GM19468 (cell line): ENCODE results near the gene VAV3.

Experiments used
- ATAC-seq: cut with Tn5 transposase; IDR thresholded peaks from one replicate; pipeline ENCODE4 v1.9.1; 2021; ENCODE audit warnings: mild to moderate bottlenecking, moderate library complexity, moderate number of reproducible peaks; ENCODE audit not compliant: unreplicated experiment; ENCODE audit errors: extremely low read depth

The VAV3 gene

GRCh38 chr1:107625405-107626029 lies 339.5 kb downstream of the VAV3 start:
- ATAC-seq: no peak

GRCh38 chr1:107623431-107623830 lies 341.5 kb downstream of the VAV3 start:
- ATAC-seq: no peak

- no peak for ATAC-seq
Measured at GRCh38 chr1:107622966-107623365, 342.0 kb downstream of the VAV3 start.

- ATAC-seq: no peak
Measured at GRCh38 chr1:107622535-107622934, 342.4 kb downstream of the VAV3 start.

GRCh38 chr1:107620753-107621152 lies 344.2 kb downstream of the VAV3 start:
- ATAC-seq: no peak

GRCh38 chr1:107618539-107618938 lies 346.4 kb downstream of the VAV3 start:
- no peak for ATAC-seq

GRCh38 chr1:107617921-107618320 lies 347.1 kb downstream of the VAV3 start:
- no peak for ATAC-seq

GRCh38 chr1:107617456-107617855 lies 347.5 kb downstream of the VAV3 start:
- no peak for ATAC-seq

GRCh38 chr1:107609808-107610207 lies 355.2 kb downstream of the VAV3 start:
- no peak for ATAC-seq

GRCh38 chr1:107604825-107605224 lies 360.2 kb downstream of the VAV3 start:
- ATAC-seq: no peak

GRCh38 chr1:107600607-107601160 lies 364.3 kb downstream of the VAV3 start:
- no peak for ATAC-seq

GRCh38 chr1:107599220-107599619 lies 365.8 kb downstream of the VAV3 start:
- no peak for ATAC-seq

- no peak for ATAC-seq
Measured at GRCh38 chr1:107597290-107597689, 367.7 kb downstream of the VAV3 start.

- ATAC-seq: no peak
Measured at GRCh38 chr1:107594536-107594935, 370.4 kb downstream of the VAV3 start.

- ATAC-seq: no peak
Measured at GRCh38 chr1:107593501-107594209, 371.3 kb downstream of the VAV3 start.

GRCh38 chr1:107590900-107591622 lies 373.9 kb downstream of the VAV3 start:
- ATAC-seq: no peak

GRCh38 chr1:107590087-107590486 lies 374.9 kb downstream of the VAV3 start:
- no peak for ATAC-seq

GRCh38 chr1:107588321-107588720 lies 376.7 kb downstream of the VAV3 start:
- no peak for ATAC-seq

- no peak for ATAC-seq
Measured at GRCh38 chr1:107575226-107575625, 389.8 kb downstream of the VAV3 start.

GRCh38 chr1:107574044-107574443 lies 390.9 kb downstream of the VAV3 start:
- ATAC-seq: no peak

GRCh38 chr1:107572674-107573211 lies 392.2 kb downstream of the VAV3 start:
- no peak for ATAC-seq
